Testis (tissue), 3 donors: ENCODE results near the gene RAET1G. TPM values are rescaled to one million over a fixed set of nuclear protein-coding genes. Genes with fewer than 3 reads are reported as not detected.

Source experiments
- DNase-seq: peaks from one replicate; pipeline ENCODE4 v3.0.0-alpha.2; 2019
- H3K27ac ChIP-seq, 2 donors: fragments of 200-600 bp; sonication (generic); one replicate each; pipeline ENCODE4 v1.5.1; 2019
- H3K27me3 ChIP-seq: fragments of 200-600 bp; sonication (generic); one replicate; pipeline ENCODE4 v1.5.1; 2019
- H3K36me3 ChIP-seq: fragments of 200-600 bp; sonication (generic); one replicate; pipeline ENCODE4 v1.5.1; 2017; ENCODE audit warnings: low read depth; ENCODE audit errors: missing control alignments
- H3K4me1 ChIP-seq: fragments of 200-600 bp; sonication (generic); one replicate; pipeline ENCODE4 v1.5.1; 2019
- H3K4me3 ChIP-seq, 2 donors: fragments of 200-600 bp; sonication (generic); one replicate each; pipeline ENCODE4 v1.5.1; 2017 to 2019
- H3K9me3 ChIP-seq: fragments of 200-600 bp; sonication (generic); one replicate; pipeline ENCODE4 v1.5.1; 2017
- CTCF ChIP-seq, 3 experiments: fragments of 450-650 bp in 2 of 3; fragments of 200-600 bp in 1 of 3; sonication (generic) in 1 of 3; IDR thresholded peaks; one replicate each; pipeline ENCODE4 v1.5.1; 2016 to 2019; ENCODE audit warnings: antibody characterized with exemption in 3 of 3, mild to moderate bottlenecking in 2 of 3, moderate library complexity in 1 of 3
- POLR2A ChIP-seq: fragments of 450-650 bp; IDR thresholded peaks from one replicate; pipeline ENCODE4 v1.6.1; 2017; ENCODE audit warnings: antibody characterized with exemption, mild to moderate bottlenecking, moderate library complexity
- WGBS, 2 donors: methylation state at CpG; one replicate each; pipeline ENCODE4 v1.1.5; 2018; 5-methylcytosine and 5-hydroxymethylcytosine counted together
- intact Hi-C: fragments of 100-400 bp; cut with DNase I; formaldehyde crosslinking; loops from one replicate; pipeline ENCODE4 v1.15.1; 2023; ENCODE audit warnings: low total_unique reads
- polyA plus RNA-seq: library from polyadenylated mRNA; stranded (reverse); fragments of 350-450 nt; fragmentation: Illumina TruSeq; extraction: RNeasy Lipid Tissue Mini Kit (QIAGEN cat#74804); gene quantifications from one replicate; pipeline ENCODE4 v1.2.3, GENCODE V29; 2014; ENCODE audit warnings: low read depth, low replicate concordance; ENCODE audit not compliant: insufficient read depth
- total RNA-seq, 2 donors: library from RNA; depleted of rRNA; stranded (reverse); fragments of >200 nt; gene quantifications; one replicate each; pipeline ENCODE4 v1.2.3, GENCODE V29; 2016

The RAET1G gene
- total and polyA plus RNA-seq, 3 donors from 2014 or later: 0.30 TPM; not detected in 2

GRCh38 chr6:149936743-149937142, 13.8 kb upstream of the RAET1G start:
- Histone ChIP-seq H3K4me1 (peaks cover 10% of the 10 kb centered on the region), H3K9me3 (no peaks in the 10 kb centered on the region), H3K27me3 (peaks cover 7% of the 10 kb centered on the region), H3K4me3 (no peak overlapping the region), H3K27ac (no peak overlapping the region), H3K36me3 (no peaks in the 10 kb centered on the region)
- no peak for DNase-seq
- intact Hi-C loops: no loop called here
- no peak for TF ChIP-seq POLR2A
- WGBS, 2 donors: 55 to 77% methylated on average over 2 of the region's 2 CpGs

GRCh38 chr6:149935668-149936067, 12.7 kb upstream of the RAET1G start:
- H3K36me3 ChIP-seq: no peaks in the 10 kb centered on the region
- peaks cover 7% of the 10 kb centered on the region for H3K27me3 ChIP-seq
- WGBS, 2 donors: 73 to 81% methylated on average over 2 of the region's 2 CpGs
- no peak overlapping the region for H3K27ac ChIP-seq
- H3K9me3 ChIP-seq: no peaks in the 10 kb centered on the region
- peaks cover 10% of the 10 kb centered on the region for H3K4me1 ChIP-seq
- intact Hi-C loops: no loop called here
- TF ChIP-seq POLR2A (no peak), CTCF (IDR thresholded peaks at IDR 0.05) (no peak)
- no peak overlapping the region for H3K4me3 ChIP-seq
- no peak for DNase-seq

- peaks cover 10% of the 10 kb centered on the region for H3K4me1 ChIP-seq
- 72% methylated on average over 4 of the region's 4 CpGs for WGBS, 2 donors
- H3K4me3 ChIP-seq: no peak overlapping the region
- H3K27ac ChIP-seq: no peak overlapping the region
- intact Hi-C loops: no loop called here
- no peak for TF ChIP-seq POLR2A
- no peak for TF ChIP-seq CTCF (IDR thresholded peaks at IDR 0.05)
- no peaks in the 10 kb centered on the region for H3K36me3 ChIP-seq
- no peaks in the 10 kb centered on the region for H3K9me3 ChIP-seq
- H3K27me3 ChIP-seq: peaks cover 7% of the 10 kb centered on the region
- DNase-seq: no peak
Measured at GRCh38 chr6:149935246-149935645, 12.3 kb upstream of the RAET1G start.

- H3K27me3 ChIP-seq: peaks cover 7% of the 10 kb centered on the region
- WGBS, 2 donors: 48 to 52% methylated on average over 11 of the region's 11 CpGs
- no peaks in the 10 kb centered on the region for H3K36me3 ChIP-seq
- peaks cover 10% of the 10 kb centered on the region for H3K4me1 ChIP-seq
- H3K4me3 ChIP-seq: no peak overlapping the region
- H3K9me3 ChIP-seq: no peaks in the 10 kb centered on the region
- peak; percentile 85 for DNase-seq
- no peak overlapping the region for H3K27ac ChIP-seq
- TF ChIP-seq POLR2A (no peak), CTCF (IDR thresholded peaks at IDR 0.05) (peak; percentile 77 to 88 (median 86))
- intact Hi-C loops: no loop called here
Measured at GRCh38 chr6:149934249-149935156, 11.6 kb upstream of the RAET1G start.

- no peaks in the 10 kb centered on the region for H3K27me3 ChIP-seq
- intact Hi-C loops: no loop called here
- no peak overlapping the region for H3K4me3 ChIP-seq
- TF ChIP-seq POLR2A (no peak), CTCF (IDR thresholded peaks at IDR 0.05) (no peak)
- no peaks in the 10 kb centered on the region for H3K9me3 ChIP-seq
- no peaks in the 10 kb centered on the region for H3K36me3 ChIP-seq
- peaks cover 4% of the 10 kb centered on the region for H3K4me1 ChIP-seq
- WGBS, 2 donors: 45 to 51% methylated on average over 3 of the region's 3 CpGs
- DNase-seq: no peak
- no peak overlapping the region for H3K27ac ChIP-seq
Measured at GRCh38 chr6:149933461-149933860, 10.5 kb upstream of the RAET1G start.
